GM12878 (cell line): Measurements from ENCODE around the gene RANBP6. TPM values are rescaled to one million over a fixed set of nuclear protein-coding genes. Genes with fewer than 3 reads are reported as not detected.

Source experiments
- ASH2L ChIP-seq: fragments of 300-600, 200-600 bp; sonication (generic); IDR thresholded peaks from 2 replicates; pipeline ENCODE4 v1.6.1; 2017; ENCODE audit warnings: low read depth, mild to moderate bottlenecking, borderline replicate concordance
- CHD1 ChIP-seq: IDR thresholded peaks from 2 replicates; pipeline ENCODE4 v1.6.1; 2012; ENCODE audit warnings: low read depth, low read length, improper control_type of control experiment
- DPF2 ChIP-seq: fragments of 450-650 bp; IDR thresholded peaks from 2 replicates; pipeline ENCODE4 v1.6.1; 2017; ENCODE audit warnings: mild to moderate bottlenecking
- GABPA ChIP-seq: IDR thresholded peaks from 2 replicates; pipeline ENCODE4 v1.6.1; 2014; ENCODE audit warnings: antibody characterized with exemption, low read depth, mild to moderate bottlenecking, inconsistent platforms
- HDAC6 ChIP-seq: fragments of 200-600 bp; sonication (generic); IDR thresholded peaks from one replicate; pipeline ENCODE4 v1.8.0; 2017; ENCODE audit warnings: antibody characterized with exemption; ENCODE audit not compliant: unreplicated experiment
- IKZF2 ChIP-seq, 2 experiments: fragments of 450-650 bp; IDR thresholded peaks; 2 replicates each; pipeline ENCODE4 v1.6.1; 2017; ENCODE audit warnings: mild to moderate bottlenecking in 2 of 2, moderate library complexity in 2 of 2
- NRF1 ChIP-seq: conservative IDR thresholded peaks from 2 replicates; pipeline ENCODE4 v1.6.1; 2011; ENCODE audit warnings: mild to moderate bottlenecking, low read depth, low read length, improper control_type of control experiment
- PML ChIP-seq: IDR thresholded peaks from 2 replicates; pipeline ENCODE4 v1.6.1; 2012; ENCODE audit warnings: low read length, inconsistent platforms
- SREBF1 ChIP-seq: IDR thresholded peaks from 2 replicates; pipeline ENCODE4 v1.6.1; 2012; ENCODE audit warnings: mild to moderate bottlenecking, low read length
- SRF ChIP-seq, 2 experiments: IDR thresholded peaks; 2 replicates each; pipeline ENCODE4 v1.6.1; 2011; ENCODE audit warnings: low read depth in 2 of 2, low read length in 2 of 2, mild to moderate bottlenecking in 1 of 2, moderate library complexity in 1 of 2
- TCF3 ChIP-seq: IDR thresholded peaks from 2 replicates; pipeline ENCODE4 v1.6.1; 2012; ENCODE audit warnings: low read depth, mild to moderate bottlenecking, low read length, borderline replicate concordance; ENCODE audit not compliant: insufficient read depth
- polyA plus RNA-seq, 11 experiments: library from polyadenylated mRNA; depleted of rRNA in 4 of 11; unstranded in 6 of 11; stranded (reverse) in 5 of 11; fragments of >200 nt; fragmentation: Nextera tagmentation in 4 of 11; fragmentation: Illumina TruSeq in 1 of 11; extraction: Ambion mirVana in 4 of 11; extraction: Trizol in 1 of 11; gene quantifications; 1 replicate in 1 of 11; 2 replicates in 10 of 11; pipeline versions ENCODE4 v1.2.1 to v1.2.3, GENCODE V29; 2011 to 2016; ENCODE audit warnings: inconsistent platforms in 2 of 11, missing spikeins in 2 of 11, low read depth in 1 of 11
- total RNA-seq, 4 experiments: library from RNA; depleted of rRNA in 3 of 4; stranded (reverse); fragments of >200 nt in 3 of 4; fragmentation: Illumina TruSeq in 1 of 4; extraction: Trizol in 1 of 4; gene quantifications; 2 replicates each; pipeline versions ENCODE4 v1.2.1 to v1.2.3, GENCODE V29; 2013 to 2021
- TF ChIP-seq, protein P1 (sequence below): fragments of 450-650 bp; IDR thresholded peaks from 2 replicates; pipeline ENCODE4 v1.6.1; 2017; ENCODE audit warnings: mild to moderate bottlenecking
- TF ChIP-seq, protein P2 (sequence below): fragments of 450-650 bp; IDR thresholded peaks from 2 replicates; pipeline ENCODE4 v1.6.1; 2016; ENCODE audit warnings: mild to moderate bottlenecking, moderate library complexity, borderline replicate concordance
- TF ChIP-seq, protein P3 (sequence below): fragments of 150-350 bp; IDR thresholded peaks from 2 replicates; pipeline ENCODE4 v1.6.1; 2014; ENCODE audit warnings: mild to moderate bottlenecking, low read depth, low read length
- TF ChIP-seq, protein P4 (sequence below): IDR thresholded peaks from 2 replicates; pipeline ENCODE4 v1.6.1; 2011; ENCODE audit warnings: mild to moderate bottlenecking, low read depth, low read length, moderate library complexity; ENCODE audit not compliant: insufficient replicate concordance
- TF ChIP-seq, protein P5 (sequence below): IDR thresholded peaks from 2 replicates; pipeline ENCODE4 v1.6.1; 2012; ENCODE audit warnings: improper control_type of control experiment, low read depth, low read length; ENCODE audit not compliant: insufficient replicate concordance

Gene RANBP6
- total and polyA plus RNA-seq, 10 of the 15 experiments (the other 5 are each of a cell fraction or from before 2014, with no cell fraction given): 10.9 to 26.9 (median 19.4) TPM

DNA sequence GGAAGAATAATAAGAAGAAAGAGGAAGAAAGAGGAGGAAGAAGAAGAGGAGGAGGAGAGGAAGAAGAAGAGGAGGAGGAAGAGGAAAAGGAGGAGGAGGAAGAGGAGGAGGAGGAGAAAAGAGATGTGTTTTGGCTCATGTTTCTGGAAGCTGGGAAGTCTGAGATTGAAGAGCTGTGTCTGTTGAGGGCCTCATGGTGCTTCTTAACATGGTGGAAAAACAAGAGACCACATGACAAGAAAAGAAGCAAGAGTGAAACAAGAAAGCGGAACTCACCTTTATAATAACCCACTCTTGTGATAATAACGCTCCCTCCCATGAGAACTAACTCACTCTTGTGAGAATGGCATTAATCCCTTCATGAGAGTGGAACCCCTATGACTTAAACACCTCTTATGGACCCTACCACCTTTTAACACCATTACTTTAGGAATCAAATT, 36.1 kb upstream of the RANBP6 start (continued):
- no peak for TF ChIP-seq PML
- peak; percentile 41 to 67; a peak in 3 of 4 replicates for TF ChIP-seq IKZF2 (IDR thresholded peaks at IDR 0.05)
- TF ChIP-seq, protein P1, sequence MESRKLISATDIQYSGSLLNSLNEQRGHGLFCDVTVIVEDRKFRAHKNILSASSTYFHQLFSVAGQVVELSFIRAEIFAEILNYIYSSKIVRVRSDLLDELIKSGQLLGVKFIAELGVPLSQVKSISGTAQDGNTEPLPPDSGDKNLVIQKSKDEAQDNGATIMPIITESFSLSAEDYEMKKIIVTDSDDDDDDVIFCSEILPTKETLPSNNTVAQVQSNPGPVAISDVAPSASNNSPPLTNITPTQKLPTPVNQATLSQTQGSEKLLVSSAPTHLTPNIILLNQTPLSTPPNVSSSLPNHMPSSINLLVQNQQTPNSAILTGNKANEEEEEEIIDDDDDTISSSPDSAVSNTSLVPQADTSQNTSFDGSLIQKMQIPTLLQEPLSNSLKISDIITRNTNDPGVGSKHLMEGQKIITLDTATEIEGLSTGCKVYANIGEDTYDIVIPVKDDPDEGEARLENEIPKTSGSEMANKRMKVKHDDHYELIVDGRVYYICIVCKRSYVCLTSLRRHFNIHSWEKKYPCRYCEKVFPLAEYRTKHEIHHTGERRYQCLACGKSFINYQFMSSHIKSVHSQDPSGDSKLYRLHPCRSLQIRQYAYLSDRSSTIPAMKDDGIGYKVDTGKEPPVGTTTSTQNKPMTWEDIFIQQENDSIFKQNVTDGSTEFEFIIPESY: no peak
- no peak for TF ChIP-seq SREBF1
- no peak for TF ChIP-seq HDAC6
- TF ChIP-seq, protein P2, sequence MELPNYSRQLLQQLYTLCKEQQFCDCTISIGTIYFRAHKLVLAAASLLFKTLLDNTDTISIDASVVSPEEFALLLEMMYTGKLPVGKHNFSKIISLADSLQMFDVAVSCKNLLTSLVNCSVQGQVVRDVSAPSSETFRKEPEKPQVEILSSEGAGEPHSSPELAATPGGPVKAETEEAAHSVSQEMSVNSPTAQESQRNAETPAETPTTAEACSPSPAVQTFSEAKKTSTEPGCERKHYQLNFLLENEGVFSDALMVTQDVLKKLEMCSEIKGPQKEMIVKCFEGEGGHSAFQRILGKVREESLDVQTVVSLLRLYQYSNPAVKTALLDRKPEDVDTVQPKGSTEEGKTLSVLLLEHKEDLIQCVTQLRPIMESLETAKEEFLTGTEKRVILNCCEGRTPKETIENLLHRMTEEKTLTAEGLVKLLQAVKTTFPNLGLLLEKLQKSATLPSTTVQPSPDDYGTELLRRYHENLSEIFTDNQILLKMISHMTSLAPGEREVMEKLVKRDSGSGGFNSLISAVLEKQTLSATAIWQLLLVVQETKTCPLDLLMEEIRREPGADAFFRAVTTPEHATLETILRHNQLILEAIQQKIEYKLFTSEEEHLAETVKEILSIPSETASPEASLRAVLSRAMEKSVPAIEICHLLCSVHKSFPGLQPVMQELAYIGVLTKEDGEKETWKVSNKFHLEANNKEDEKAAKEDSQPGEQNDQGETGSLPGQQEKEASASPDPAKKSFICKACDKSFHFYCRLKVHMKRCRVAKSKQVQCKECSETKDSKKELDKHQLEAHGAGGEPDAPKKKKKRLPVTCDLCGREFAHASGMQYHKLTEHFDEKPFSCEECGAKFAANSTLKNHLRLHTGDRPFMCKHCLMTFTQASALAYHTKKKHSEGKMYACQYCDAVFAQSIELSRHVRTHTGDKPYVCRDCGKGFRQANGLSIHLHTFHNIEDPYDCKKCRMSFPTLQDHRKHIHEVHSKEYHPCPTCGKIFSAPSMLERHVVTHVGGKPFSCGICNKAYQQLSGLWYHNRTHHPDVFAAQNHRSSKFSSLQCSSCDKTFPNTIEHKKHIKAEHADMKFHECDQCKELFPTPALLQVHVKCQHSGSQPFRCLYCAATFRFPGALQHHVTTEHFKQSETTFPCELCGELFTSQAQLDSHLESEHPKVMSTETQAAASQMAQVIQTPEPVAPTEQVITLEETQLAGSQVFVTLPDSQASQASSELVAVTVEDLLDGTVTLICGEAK: no peak
- no peak for TF ChIP-seq CHD1
- TF ChIP-seq, protein P3, sequence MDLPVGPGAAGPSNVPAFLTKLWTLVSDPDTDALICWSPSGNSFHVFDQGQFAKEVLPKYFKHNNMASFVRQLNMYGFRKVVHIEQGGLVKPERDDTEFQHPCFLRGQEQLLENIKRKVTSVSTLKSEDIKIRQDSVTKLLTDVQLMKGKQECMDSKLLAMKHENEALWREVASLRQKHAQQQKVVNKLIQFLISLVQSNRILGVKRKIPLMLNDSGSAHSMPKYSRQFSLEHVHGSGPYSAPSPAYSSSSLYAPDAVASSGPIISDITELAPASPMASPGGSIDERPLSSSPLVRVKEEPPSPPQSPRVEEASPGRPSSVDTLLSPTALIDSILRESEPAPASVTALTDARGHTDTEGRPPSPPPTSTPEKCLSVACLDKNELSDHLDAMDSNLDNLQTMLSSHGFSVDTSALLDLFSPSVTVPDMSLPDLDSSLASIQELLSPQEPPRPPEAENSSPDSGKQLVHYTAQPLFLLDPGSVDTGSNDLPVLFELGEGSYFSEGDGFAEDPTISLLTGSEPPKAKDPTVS: no peak
- no peak for TF ChIP-seq NRF1
- TF ChIP-seq, protein P4, sequence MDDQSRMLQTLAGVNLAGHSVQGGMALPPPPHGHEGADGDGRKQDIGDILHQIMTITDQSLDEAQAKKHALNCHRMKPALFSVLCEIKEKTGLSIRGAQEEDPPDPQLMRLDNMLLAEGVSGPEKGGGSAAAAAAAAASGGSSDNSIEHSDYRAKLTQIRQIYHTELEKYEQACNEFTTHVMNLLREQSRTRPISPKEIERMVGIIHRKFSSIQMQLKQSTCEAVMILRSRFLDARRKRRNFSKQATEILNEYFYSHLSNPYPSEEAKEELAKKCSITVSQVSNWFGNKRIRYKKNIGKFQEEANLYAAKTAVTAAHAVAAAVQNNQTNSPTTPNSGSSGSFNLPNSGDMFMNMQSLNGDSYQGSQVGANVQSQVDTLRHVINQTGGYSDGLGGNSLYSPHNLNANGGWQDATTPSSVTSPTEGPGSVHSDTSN: no peak
- 0 out of 2 replicates have a peak, but pooled peaks have one; percentile 57 for TF ChIP-seq ASH2L
- no peak for TF ChIP-seq SRF (IDR thresholded peaks at IDR 0.05; ENCODE audit: low read depth in 2 of 2, low read length in 2 of 2)
- TF ChIP-seq, protein P5, sequence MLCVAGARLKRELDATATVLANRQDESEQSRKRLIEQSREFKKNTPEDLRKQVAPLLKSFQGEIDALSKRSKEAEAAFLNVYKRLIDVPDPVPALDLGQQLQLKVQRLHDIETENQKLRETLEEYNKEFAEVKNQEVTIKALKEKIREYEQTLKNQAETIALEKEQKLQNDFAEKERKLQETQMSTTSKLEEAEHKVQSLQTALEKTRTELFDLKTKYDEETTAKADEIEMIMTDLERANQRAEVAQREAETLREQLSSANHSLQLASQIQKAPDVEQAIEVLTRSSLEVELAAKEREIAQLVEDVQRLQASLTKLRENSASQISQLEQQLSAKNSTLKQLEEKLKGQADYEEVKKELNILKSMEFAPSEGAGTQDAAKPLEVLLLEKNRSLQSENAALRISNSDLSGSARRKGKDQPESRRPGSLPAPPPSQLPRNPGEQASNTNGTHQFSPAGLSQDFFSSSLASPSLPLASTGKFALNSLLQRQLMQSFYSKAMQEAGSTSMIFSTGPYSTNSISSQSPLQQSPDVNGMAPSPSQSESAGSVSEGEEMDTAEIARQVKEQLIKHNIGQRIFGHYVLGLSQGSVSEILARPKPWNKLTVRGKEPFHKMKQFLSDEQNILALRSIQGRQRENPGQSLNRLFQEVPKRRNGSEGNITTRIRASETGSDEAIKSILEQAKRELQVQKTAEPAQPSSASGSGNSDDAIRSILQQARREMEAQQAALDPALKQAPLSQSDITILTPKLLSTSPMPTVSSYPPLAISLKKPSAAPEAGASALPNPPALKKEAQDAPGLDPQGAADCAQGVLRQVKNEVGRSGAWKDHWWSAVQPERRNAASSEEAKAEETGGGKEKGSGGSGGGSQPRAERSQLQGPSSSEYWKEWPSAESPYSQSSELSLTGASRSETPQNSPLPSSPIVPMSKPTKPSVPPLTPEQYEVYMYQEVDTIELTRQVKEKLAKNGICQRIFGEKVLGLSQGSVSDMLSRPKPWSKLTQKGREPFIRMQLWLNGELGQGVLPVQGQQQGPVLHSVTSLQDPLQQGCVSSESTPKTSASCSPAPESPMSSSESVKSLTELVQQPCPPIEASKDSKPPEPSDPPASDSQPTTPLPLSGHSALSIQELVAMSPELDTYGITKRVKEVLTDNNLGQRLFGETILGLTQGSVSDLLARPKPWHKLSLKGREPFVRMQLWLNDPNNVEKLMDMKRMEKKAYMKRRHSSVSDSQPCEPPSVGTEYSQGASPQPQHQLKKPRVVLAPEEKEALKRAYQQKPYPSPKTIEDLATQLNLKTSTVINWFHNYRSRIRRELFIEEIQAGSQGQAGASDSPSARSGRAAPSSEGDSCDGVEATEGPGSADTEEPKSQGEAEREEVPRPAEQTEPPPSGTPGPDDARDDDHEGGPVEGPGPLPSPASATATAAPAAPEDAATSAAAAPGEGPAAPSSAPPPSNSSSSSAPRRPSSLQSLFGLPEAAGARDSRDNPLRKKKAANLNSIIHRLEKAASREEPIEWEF: no peak
- no peak for TF ChIP-seq GABPA
- no peak for TF ChIP-seq TCF3
- peak; percentile 60 for TF ChIP-seq DPF2
